Measurements from ENCODE around the gene ITPR3.

Gene ITPR3

GRCh38 chr6:33724102-33725023, 103.2 kb downstream of the ITPR3 start:
- DNase-seq: no peak

- DNase-seq: no peak
Measured at GRCh38 chr6:33725222-33725621, 104.1 kb downstream of the ITPR3 start.

GRCh38 chr6:33725891-33726673, 105.0 kb downstream of the ITPR3 start:
- DNase-seq: no peak

- DNase-seq: no peak
Measured at GRCh38 chr6:33726696-33727095, 105.6 kb downstream of the ITPR3 start.

- DNase-seq: no peak
Measured at GRCh38 chr6:33727126-33727525, 106.0 kb downstream of the ITPR3 start.

- no peak for DNase-seq
Measured at GRCh38 chr6:33727932-33728331, 106.8 kb downstream of the ITPR3 start.

GRCh38 chr6:33728438-33728837, 107.3 kb downstream of the ITPR3 start:
- no peak for DNase-seq

GRCh38 chr6:33729059-33729458, 107.9 kb downstream of the ITPR3 start:
- no peak for DNase-seq

- no peak for DNase-seq
Measured at GRCh38 chr6:33730611-33731010, 109.5 kb downstream of the ITPR3 start.

GRCh38 chr6:33731035-33731434, 109.9 kb downstream of the ITPR3 start:
- no peak for DNase-seq

GRCh38 chr6:33731751-33732282, 110.7 kb downstream of the ITPR3 start:
- DNase-seq: no peak

GRCh38 chr6:33732385-33732784, 111.3 kb downstream of the ITPR3 start:
- DNase-seq: no peak

- no peak for DNase-seq
Measured at GRCh38 chr6:33732817-33733708, 111.9 kb downstream of the ITPR3 start.

GRCh38 chr6:33733709-33734007, 112.5 kb downstream of the ITPR3 start:
- no peak for DNase-seq

GRCh38 chr6:33735216-33735615, 114.1 kb downstream of the ITPR3 start:
- DNase-seq: no peak

- no peak for DNase-seq
Measured at GRCh38 chr6:33737267-33738026, 116.3 kb downstream of the ITPR3 start.

- no peak for DNase-seq
Measured at GRCh38 chr6:33738153-33738552, 117.0 kb downstream of the ITPR3 start.

- no peak for DNase-seq
Measured at GRCh38 chr6:33738879-33739278, 117.8 kb downstream of the ITPR3 start.

GRCh38 chr6:33739571-33739970, 118.4 kb downstream of the ITPR3 start:
- no peak for DNase-seq

GRCh38 chr6:33740204-33740608, 119.1 kb downstream of the ITPR3 start:
- DNase-seq: no peak

- no peak for DNase-seq
Measured at GRCh38 chr6:33740794-33741193, 119.7 kb downstream of the ITPR3 start.

GRCh38 chr6:33742092-33742491, 121.0 kb downstream of the ITPR3 start:
- DNase-seq: no peak
